Fibroblast of skin of scalp (primary cell): ENCODE data around the gene KIAA1217.

Source experiments
- DNase-seq: peaks from one replicate; pipeline ENCODE4 v3.0.0-alpha.2; 2013

Gene KIAA1217

GRCh38 chr10:24556750-24557742 is 348.1 kb downstream of the KIAA1217 start:
- peak; percentile 71 for DNase-seq

GRCh38 chr10:24561453-24561852 is 352.5 kb downstream of the KIAA1217 start:
- no peak for DNase-seq

GRCh38 chr10:24568042-24568441 is 359.1 kb downstream of the KIAA1217 start:
- no peak for DNase-seq

GRCh38 chr10:24569330-24569796 is 360.4 kb downstream of the KIAA1217 start:
- no peak for DNase-seq

GRCh38 chr10:24569828-24570657 is 361.1 kb downstream of the KIAA1217 start:
- DNase-seq: no peak

GRCh38 chr10:24570658-24571426 is 361.9 kb downstream of the KIAA1217 start:
- DNase-seq: no peak

GRCh38 chr10:24571870-24572450 is 363.0 kb downstream of the KIAA1217 start:
- DNase-seq: no peak

- no peak for DNase-seq
These were observed 365.2 kb downstream of the KIAA1217 start for GRCh38 chr10:24574161-24574560.

GRCh38 chr10:24574578-24575155 is 365.7 kb downstream of the KIAA1217 start:
- DNase-seq: no peak

GRCh38 chr10:24575481-24576002 is 366.6 kb downstream of the KIAA1217 start:
- no peak for DNase-seq

GRCh38 chr10:24579448-24579847 is 370.5 kb downstream of the KIAA1217 start:
- DNase-seq: no peak

- DNase-seq: peak; percentile 8
These were observed 371.0 kb downstream of the KIAA1217 start for GRCh38 chr10:24579906-24580305.

- no peak for DNase-seq
These were observed 380.3 kb downstream of the KIAA1217 start for GRCh38 chr10:24589265-24589664.

GRCh38 chr10:24590697-24591457 is 381.9 kb downstream of the KIAA1217 start:
- DNase-seq: no peak

- no peak for DNase-seq
These were observed 387.4 kb downstream of the KIAA1217 start for GRCh38 chr10:24596217-24596930.

GRCh38 chr10:24597426-24597825 is 388.5 kb downstream of the KIAA1217 start:
- DNase-seq: peak; percentile 41
